ENCODE measurements around the gene ENO1. TPM values are rescaled to one million over a fixed set of nuclear protein-coding genes. Genes with fewer than 3 reads are reported as not detected.

The ENO1 gene
- total and polyA plus RNA-seq, 9 of the 15 experiments (the other 6 are each of a cell fraction or from before 2014, with no cell fraction given): 2,249 to 7,472 (median 2,868) TPM

DNA sequence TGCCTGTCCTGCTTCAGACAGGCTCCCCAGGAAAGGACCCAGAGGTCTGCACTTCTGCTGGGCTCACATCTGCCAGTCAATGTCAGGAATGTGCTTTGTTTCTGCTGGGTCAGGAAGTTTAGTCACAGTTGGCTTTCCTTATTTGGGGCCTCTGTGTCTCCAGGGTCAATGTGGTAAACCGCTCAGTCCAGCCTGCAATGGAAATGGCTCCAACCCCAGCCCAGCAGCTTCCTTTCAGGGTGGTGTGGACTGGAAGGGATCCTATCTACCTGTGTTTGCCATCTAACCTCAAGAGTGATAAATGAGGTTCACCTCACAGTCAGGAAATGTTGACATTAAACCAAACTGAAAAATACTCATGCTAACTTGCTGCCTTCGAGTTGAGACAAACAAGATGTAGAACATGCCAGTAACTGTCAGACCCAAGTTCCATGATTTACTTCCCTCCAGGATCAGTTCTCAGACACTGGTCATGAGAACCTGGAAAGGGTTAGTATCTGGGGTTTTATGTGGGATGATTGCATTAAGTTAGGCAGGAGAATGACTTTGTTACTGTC lies 20.3 kb downstream of the ENO1 start (continued):
- TF ChIP-seq ZNF766 (CRISPR knock-in tag; conservative IDR thresholded peaks at IDR 0.05): 0 out of 2 replicates have a peak, but pooled peaks have one; percentile 19
- no peak for TF ChIP-seq GTF2E2 (tag; IDR thresholded peaks at IDR 0.05)
- TF ChIP-seq, protein P1, sequence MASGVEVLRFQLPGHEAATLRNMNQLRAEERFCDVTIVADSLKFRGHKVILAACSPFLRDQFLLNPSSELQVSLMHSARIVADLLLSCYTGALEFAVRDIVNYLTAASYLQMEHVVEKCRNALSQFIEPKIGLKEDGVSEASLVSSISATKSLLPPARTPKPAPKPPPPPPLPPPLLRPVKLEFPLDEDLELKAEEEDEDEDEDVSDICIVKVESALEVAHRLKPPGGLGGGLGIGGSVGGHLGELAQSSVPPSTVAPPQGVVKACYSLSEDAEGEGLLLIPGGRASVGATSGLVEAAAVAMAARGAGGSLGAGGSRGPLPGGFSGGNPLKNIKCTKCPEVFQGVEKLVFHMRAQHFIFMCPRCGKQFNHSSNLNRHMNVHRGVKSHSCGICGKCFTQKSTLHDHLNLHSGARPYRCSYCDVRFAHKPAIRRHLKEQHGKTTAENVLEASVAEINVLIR (CRISPR knock-in tag; IDR thresholded peaks at IDR 0.05): no peak
- peak; percentile 34; the same call in 1 of the 2 replicates for TF ChIP-seq TAL1 (IDR thresholded peaks at IDR 0.05)
- TF ChIP-seq MYNN (IDR thresholded peaks at IDR 0.05): peak; percentile 59; the same call in 1 of the 2 replicates
- TF ChIP-seq MYNN (CRISPR knock-in tag; IDR thresholded peaks at IDR 0.05): no peak
- peak; percentile 70 for TF ChIP-seq RBM39 (optimal IDR thresholded peaks at IDR 0.05; ENCODE audit: low read depth, low read length)
- TF ChIP-seq STAT5B (CRISPR knock-in tag; IDR thresholded peaks at IDR 0.05): no peak
- peak; percentile 77; the same call in 1 of the 2 replicates for TF ChIP-seq SMARCE1 (IDR thresholded peaks at IDR 0.05)
- peak; percentile 58; the same call in 1 of the 2 replicates for TF ChIP-seq GATA2 (CRISPR knock-in tag; IDR thresholded peaks at IDR 0.05)
- TF ChIP-seq ZNF57 (CRISPR knock-in tag; IDR thresholded peaks at IDR 0.05): 0 out of 2 replicates have a peak, but pooled peaks have one; percentile 73
- TF ChIP-seq HDAC8 (tag; IDR thresholded peaks at IDR 0.05): no peak
- TF ChIP-seq FOXA3 (CRISPR knock-in tag; conservative IDR thresholded peaks at IDR 0.05 in 1 of 2, IDR thresholded peaks at IDR 0.05 in 1 of 2): peak in 1 of 2 experiments; percentile 54; a peak in 2 of 4 replicates
- peak; percentile 85 for TF ChIP-seq C11orf30 (IDR thresholded peaks at IDR 0.05; ENCODE audit: low read depth)
- TF ChIP-seq, protein P2, sequence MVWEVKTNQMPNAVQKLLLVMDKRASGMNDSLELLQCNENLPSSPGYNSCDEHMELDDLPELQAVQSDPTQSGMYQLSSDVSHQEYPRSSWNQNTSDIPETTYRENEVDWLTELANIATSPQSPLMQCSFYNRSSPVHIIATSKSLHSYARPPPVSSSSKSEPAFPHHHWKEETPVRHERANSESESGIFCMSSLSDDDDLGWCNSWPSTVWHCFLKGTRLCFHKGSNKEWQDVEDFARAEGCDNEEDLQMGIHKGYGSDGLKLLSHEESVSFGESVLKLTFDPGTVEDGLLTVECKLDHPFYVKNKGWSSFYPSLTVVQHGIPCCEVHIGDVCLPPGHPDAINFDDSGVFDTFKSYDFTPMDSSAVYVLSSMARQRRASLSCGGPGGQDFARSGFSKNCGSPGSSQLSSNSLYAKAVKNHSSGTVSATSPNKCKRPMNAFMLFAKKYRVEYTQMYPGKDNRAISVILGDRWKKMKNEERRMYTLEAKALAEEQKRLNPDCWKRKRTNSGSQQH (CRISPR knock-in tag; IDR thresholded peaks at IDR 0.05): 0 out of 2 replicates have a peak, but pooled peaks have one; percentile 30
- peak; percentile 70 for TF ChIP-seq POLR2AphosphoS5 (IDR thresholded peaks at IDR 0.05; ENCODE audit: control insufficient read depth, insufficient read depth, low read depth, low read length)
- TF ChIP-seq FOXA1 (IDR thresholded peaks at IDR 0.05; ENCODE audit: borderline replicate concordance): no peak
